Measurements from ENCODE around the gene TTLL9.
"Not testable (repeated sequence)": the region's sequence is repeated elsewhere in the genome, so short reads cannot be mapped to it uniquely, and the experiment has no call there.

DNA sequence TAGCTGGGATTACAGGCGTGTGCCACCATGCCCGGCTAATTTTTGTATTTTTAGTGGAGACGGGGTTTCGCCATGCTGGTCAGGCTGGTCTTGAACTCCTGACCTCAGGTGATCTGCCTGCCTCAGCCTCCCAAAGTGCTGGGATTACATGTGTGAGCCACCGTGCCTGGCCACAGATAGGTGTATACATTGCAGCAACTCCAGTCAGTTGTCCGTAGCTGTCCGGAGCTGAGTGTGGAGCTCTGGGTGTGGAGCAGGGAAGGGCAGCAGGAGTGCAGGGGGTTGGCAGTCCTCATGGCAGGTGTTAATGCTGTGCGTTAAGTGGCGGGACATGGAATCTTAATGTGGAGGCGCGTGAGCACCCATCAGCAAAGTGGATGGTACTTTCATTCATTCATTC lies 42.4 kb upstream of the TTLL9 start:
- TF ChIP-seq, protein P1, sequence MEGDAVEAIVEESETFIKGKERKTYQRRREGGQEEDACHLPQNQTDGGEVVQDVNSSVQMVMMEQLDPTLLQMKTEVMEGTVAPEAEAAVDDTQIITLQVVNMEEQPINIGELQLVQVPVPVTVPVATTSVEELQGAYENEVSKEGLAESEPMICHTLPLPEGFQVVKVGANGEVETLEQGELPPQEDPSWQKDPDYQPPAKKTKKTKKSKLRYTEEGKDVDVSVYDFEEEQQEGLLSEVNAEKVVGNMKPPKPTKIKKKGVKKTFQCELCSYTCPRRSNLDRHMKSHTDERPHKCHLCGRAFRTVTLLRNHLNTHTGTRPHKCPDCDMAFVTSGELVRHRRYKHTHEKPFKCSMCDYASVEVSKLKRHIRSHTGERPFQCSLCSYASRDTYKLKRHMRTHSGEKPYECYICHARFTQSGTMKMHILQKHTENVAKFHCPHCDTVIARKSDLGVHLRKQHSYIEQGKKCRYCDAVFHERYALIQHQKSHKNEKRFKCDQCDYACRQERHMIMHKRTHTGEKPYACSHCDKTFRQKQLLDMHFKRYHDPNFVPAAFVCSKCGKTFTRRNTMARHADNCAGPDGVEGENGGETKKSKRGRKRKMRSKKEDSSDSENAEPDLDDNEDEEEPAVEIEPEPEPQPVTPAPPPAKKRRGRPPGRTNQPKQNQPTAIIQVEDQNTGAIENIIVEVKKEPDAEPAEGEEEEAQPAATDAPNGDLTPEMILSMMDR (IDR thresholded peaks at IDR 0.05; ENCODE audit: low read depth, low read length, missing input control): not testable (repeated sequence)
- TF ChIP-seq, protein P2, sequence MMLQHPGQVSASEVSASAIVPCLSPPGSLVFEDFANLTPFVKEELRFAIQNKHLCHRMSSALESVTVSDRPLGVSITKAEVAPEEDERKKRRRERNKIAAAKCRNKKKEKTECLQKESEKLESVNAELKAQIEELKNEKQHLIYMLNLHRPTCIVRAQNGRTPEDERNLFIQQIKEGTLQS (IDR thresholded peaks at IDR 0.05): not testable (repeated sequence)
- TF ChIP-seq EGR1 (IDR thresholded peaks at IDR 0.05; ENCODE audit: low read depth in 2 of 2); TAF1 (conservative IDR thresholded peaks at IDR 0.05); JUND (IDR thresholded peaks at IDR 0.05); FOXA1 (IDR thresholded peaks at IDR 0.05); YY1 (IDR thresholded peaks at IDR 0.05); RAD21 (IDR thresholded peaks at IDR 0.05); HNF4G (IDR thresholded peaks at IDR 0.05): not testable (repeated sequence)
- TF ChIP-seq, protein P3, sequence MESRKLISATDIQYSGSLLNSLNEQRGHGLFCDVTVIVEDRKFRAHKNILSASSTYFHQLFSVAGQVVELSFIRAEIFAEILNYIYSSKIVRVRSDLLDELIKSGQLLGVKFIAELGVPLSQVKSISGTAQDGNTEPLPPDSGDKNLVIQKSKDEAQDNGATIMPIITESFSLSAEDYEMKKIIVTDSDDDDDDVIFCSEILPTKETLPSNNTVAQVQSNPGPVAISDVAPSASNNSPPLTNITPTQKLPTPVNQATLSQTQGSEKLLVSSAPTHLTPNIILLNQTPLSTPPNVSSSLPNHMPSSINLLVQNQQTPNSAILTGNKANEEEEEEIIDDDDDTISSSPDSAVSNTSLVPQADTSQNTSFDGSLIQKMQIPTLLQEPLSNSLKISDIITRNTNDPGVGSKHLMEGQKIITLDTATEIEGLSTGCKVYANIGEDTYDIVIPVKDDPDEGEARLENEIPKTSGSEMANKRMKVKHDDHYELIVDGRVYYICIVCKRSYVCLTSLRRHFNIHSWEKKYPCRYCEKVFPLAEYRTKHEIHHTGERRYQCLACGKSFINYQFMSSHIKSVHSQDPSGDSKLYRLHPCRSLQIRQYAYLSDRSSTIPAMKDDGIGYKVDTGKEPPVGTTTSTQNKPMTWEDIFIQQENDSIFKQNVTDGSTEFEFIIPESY (IDR thresholded peaks at IDR 0.05): not testable (repeated sequence)
